ENCODE data around the gene C2CD3. TPM values are rescaled to one million over a fixed set of nuclear protein-coding genes. Genes with fewer than 3 reads are reported as not detected.

Gene C2CD3
- total RNA-seq, 1 experiment from 2014 or later = 18.7 TPM

DNA sequence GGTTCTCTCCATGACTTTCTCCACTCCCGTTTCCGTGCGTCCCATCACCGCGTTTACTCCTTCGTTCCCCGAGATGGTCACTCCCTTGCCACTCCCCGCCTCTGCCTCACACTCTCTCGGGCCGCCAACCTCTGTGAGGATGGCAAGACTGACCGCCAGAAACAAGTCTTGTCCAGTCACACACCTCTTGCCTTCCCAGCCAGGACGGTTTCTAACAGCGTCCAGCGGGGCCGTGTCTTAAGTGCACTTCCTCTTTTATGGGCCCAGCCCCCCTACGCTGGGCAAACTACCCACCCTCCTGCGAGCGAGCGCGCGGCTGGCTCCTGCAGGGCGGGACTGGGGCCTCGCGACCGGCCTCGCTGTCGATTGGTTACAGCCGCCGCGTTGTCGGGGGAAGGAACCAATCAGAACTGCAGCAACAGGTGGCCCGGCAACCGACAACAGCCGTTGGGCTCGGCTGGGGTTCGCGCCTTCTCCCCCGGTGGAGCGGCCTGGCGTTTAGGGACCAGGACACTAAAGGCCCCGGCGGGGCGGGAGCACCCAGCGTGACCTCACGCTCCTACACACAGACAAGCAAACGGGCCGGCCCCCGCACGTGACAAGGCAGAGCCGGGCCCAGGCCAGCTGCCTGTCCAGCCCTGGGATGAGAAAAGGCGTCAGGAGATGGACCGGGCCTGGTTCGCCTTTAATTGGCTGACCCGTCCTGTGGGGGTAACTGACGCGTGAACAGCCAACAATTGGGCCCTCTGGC is 187.6 kb downstream of the C2CD3 start (continued):
- TF ChIP-seq IRF2 (CRISPR knock-in tag; IDR thresholded peaks at IDR 0.05; ENCODE audit: borderline replicate concordance, low read depth) = 0 out of 2 replicates have a peak, but pooled peaks have one; percentile 25
- TF ChIP-seq TEAD4 (CRISPR knock-in tag; IDR thresholded peaks at IDR 0.05) = no peak
- TF ChIP-seq, protein P1, sequence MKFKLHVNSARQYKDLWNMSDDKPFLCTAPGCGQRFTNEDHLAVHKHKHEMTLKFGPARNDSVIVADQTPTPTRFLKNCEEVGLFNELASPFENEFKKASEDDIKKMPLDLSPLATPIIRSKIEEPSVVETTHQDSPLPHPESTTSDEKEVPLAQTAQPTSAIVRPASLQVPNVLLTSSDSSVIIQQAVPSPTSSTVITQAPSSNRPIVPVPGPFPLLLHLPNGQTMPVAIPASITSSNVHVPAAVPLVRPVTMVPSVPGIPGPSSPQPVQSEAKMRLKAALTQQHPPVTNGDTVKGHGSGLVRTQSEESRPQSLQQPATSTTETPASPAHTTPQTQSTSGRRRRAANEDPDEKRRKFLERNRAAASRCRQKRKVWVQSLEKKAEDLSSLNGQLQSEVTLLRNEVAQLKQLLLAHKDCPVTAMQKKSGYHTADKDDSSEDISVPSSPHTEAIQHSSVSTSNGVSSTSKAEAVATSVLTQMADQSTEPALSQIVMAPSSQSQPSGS (CRISPR knock-in tag; IDR thresholded peaks at IDR 0.05; ENCODE audit: borderline replicate concordance, low read depth) = peak; percentile 41; the same call in 1 of the 2 replicates
- peak; percentile 98 for TF ChIP-seq MYBL2 (CRISPR knock-in tag; IDR thresholded peaks at IDR 0.05)
- TF ChIP-seq, protein P2, sequence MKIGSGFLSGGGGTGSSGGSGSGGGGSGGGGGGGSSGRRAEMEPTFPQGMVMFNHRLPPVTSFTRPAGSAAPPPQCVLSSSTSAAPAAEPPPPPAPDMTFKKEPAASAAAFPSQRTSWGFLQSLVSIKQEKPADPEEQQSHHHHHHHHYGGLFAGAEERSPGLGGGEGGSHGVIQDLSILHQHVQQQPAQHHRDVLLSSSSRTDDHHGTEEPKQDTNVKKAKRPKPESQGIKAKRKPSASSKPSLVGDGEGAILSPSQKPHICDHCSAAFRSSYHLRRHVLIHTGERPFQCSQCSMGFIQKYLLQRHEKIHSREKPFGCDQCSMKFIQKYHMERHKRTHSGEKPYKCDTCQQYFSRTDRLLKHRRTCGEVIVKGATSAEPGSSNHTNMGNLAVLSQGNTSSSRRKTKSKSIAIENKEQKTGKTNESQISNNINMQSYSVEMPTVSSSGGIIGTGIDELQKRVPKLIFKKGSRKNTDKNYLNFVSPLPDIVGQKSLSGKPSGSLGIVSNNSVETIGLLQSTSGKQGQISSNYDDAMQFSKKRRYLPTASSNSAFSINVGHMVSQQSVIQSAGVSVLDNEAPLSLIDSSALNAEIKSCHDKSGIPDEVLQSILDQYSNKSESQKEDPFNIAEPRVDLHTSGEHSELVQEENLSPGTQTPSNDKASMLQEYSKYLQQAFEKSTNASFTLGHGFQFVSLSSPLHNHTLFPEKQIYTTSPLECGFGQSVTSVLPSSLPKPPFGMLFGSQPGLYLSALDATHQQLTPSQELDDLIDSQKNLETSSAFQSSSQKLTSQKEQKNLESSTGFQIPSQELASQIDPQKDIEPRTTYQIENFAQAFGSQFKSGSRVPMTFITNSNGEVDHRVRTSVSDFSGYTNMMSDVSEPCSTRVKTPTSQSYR (CRISPR knock-in tag; IDR thresholded peaks at IDR 0.05) = peak; percentile 69; the same call in 1 of the 2 replicates
- TF ChIP-seq, protein P3, sequence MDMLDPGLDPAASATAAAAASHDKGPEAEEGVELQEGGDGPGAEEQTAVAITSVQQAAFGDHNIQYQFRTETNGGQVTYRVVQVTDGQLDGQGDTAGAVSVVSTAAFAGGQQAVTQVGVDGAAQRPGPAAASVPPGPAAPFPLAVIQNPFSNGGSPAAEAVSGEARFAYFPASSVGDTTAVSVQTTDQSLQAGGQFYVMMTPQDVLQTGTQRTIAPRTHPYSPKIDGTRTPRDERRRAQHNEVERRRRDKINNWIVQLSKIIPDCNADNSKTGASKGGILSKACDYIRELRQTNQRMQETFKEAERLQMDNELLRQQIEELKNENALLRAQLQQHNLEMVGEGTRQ (CRISPR knock-in tag; IDR thresholded peaks at IDR 0.05) = peak; percentile 83
- 0 out of 2 replicates have a peak, but pooled peaks have one; percentile 52 for TF ChIP-seq TP53 (CRISPR knock-in tag; IDR thresholded peaks at IDR 0.05)
- TF ChIP-seq EMX1 (CRISPR knock-in tag; IDR thresholded peaks at IDR 0.05) = no peak
- TF ChIP-seq, protein P4, sequence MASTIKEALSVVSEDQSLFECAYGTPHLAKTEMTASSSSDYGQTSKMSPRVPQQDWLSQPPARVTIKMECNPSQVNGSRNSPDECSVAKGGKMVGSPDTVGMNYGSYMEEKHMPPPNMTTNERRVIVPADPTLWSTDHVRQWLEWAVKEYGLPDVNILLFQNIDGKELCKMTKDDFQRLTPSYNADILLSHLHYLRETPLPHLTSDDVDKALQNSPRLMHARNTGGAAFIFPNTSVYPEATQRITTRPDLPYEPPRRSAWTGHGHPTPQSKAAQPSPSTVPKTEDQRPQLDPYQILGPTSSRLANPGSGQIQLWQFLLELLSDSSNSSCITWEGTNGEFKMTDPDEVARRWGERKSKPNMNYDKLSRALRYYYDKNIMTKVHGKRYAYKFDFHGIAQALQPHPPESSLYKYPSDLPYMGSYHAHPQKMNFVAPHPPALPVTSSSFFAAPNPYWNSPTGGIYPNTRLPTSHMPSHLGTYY (CRISPR knock-in tag; IDR thresholded peaks at IDR 0.05) = no peak
- peak; percentile 40; the same call in 1 of the 2 replicates for TF ChIP-seq KAT7 (CRISPR knock-in tag; IDR thresholded peaks at IDR 0.05; ENCODE audit: borderline replicate concordance)
- 0 out of 2 replicates have a peak, but pooled peaks have one; percentile 56 for TF ChIP-seq RELA (CRISPR knock-in tag; IDR thresholded peaks at IDR 0.05; ENCODE audit: borderline replicate concordance)
- peak; percentile 96 for TF ChIP-seq FOXK1 (CRISPR knock-in tag; IDR thresholded peaks at IDR 0.05)
- TF ChIP-seq ZNF219 (CRISPR knock-in tag; IDR thresholded peaks at IDR 0.05; ENCODE audit: borderline replicate concordance) = no peak
- no peak for TF ChIP-seq HMGA2 (CRISPR knock-in tag; IDR thresholded peaks at IDR 0.05)
- TF ChIP-seq, protein P5, sequence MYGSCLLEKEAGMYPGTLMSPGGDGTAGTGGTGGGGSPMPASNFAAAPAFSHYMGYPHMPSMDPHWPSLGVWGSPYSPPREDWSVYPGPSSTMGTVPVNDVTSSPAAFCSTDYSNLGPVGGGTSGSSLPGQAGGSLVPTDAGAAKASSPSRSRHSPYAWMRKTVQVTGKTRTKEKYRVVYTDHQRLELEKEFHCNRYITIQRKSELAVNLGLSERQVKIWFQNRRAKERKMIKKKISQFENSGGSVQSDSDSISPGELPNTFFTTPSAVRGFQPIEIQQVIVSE (CRISPR knock-in tag; IDR thresholded peaks at IDR 0.05; ENCODE audit: borderline replicate concordance) = no peak
- no peak for TF ChIP-seq NFATC4 (CRISPR knock-in tag; IDR thresholded peaks at IDR 0.05)
- peak; percentile 88 for TF ChIP-seq NFYB (CRISPR knock-in tag; conservative IDR thresholded peaks at IDR 0.05; ENCODE audit: low read depth)
- TF ChIP-seq, protein P6, sequence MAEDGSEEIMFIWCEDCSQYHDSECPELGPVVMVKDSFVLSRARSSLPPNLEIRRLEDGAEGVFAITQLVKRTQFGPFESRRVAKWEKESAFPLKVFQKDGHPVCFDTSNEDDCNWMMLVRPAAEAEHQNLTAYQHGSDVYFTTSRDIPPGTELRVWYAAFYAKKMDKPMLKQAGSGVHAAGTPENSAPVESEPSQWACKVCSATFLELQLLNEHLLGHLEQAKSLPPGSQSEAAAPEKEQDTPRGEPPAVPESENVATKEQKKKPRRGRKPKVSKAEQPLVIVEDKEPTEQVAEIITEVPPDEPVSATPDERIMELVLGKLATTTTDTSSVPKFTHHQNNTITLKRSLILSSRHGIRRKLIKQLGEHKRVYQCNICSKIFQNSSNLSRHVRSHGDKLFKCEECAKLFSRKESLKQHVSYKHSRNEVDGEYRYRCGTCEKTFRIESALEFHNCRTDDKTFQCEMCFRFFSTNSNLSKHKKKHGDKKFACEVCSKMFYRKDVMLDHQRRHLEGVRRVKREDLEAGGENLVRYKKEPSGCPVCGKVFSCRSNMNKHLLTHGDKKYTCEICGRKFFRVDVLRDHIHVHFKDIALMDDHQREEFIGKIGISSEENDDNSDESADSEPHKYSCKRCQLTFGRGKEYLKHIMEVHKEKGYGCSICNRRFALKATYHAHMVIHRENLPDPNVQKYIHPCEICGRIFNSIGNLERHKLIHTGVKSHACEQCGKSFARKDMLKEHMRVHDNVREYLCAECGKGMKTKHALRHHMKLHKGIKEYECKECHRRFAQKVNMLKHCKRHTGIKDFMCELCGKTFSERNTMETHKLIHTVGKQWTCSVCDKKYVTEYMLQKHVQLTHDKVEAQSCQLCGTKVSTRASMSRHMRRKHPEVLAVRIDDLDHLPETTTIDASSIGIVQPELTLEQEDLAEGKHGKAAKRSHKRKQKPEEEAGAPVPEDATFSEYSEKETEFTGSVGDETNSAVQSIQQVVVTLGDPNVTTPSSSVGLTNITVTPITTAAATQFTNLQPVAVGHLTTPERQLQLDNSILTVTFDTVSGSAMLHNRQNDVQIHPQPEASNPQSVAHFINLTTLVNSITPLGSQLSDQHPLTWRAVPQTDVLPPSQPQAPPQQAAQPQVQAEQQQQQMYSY (CRISPR knock-in tag; IDR thresholded peaks at IDR 0.05) = 0 out of 2 replicates have a peak, but pooled peaks have one; percentile 8
- TF ChIP-seq, protein P7, sequence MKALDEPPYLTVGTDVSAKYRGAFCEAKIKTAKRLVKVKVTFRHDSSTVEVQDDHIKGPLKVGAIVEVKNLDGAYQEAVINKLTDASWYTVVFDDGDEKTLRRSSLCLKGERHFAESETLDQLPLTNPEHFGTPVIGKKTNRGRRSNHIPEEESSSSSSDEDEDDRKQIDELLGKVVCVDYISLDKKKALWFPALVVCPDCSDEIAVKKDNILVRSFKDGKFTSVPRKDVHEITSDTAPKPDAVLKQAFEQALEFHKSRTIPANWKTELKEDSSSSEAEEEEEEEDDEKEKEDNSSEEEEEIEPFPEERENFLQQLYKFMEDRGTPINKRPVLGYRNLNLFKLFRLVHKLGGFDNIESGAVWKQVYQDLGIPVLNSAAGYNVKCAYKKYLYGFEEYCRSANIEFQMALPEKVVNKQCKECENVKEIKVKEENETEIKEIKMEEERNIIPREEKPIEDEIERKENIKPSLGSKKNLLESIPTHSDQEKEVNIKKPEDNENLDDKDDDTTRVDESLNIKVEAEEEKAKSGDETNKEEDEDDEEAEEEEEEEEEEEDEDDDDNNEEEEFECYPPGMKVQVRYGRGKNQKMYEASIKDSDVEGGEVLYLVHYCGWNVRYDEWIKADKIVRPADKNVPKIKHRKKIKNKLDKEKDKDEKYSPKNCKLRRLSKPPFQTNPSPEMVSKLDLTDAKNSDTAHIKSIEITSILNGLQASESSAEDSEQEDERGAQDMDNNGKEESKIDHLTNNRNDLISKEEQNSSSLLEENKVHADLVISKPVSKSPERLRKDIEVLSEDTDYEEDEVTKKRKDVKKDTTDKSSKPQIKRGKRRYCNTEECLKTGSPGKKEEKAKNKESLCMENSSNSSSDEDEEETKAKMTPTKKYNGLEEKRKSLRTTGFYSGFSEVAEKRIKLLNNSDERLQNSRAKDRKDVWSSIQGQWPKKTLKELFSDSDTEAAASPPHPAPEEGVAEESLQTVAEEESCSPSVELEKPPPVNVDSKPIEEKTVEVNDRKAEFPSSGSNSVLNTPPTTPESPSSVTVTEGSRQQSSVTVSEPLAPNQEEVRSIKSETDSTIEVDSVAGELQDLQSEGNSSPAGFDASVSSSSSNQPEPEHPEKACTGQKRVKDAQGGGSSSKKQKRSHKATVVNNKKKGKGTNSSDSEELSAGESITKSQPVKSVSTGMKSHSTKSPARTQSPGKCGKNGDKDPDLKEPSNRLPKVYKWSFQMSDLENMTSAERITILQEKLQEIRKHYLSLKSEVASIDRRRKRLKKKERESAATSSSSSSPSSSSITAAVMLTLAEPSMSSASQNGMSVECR (CRISPR knock-in tag; IDR thresholded peaks at IDR 0.05; ENCODE audit: borderline replicate concordance) = 0 out of 2 replicates have a peak, but pooled peaks have one; percentile 40
- no peak for TF ChIP-seq NR3C1 (CRISPR knock-in tag; conservative IDR thresholded peaks at IDR 0.05; ENCODE audit: low read depth)
- peak; percentile 49; the same call in 1 of the 2 replicates for TF ChIP-seq JUN (CRISPR knock-in tag; IDR thresholded peaks at IDR 0.05)
- peak; percentile 53; the same call in 1 of the 2 replicates for TF ChIP-seq TCF7 (CRISPR knock-in tag; IDR thresholded peaks at IDR 0.05; ENCODE audit: low read depth)
- TF ChIP-seq ZBTB21 (CRISPR knock-in tag; IDR thresholded peaks at IDR 0.05; ENCODE audit: borderline replicate concordance) = no peak

All from WTC11 (cell line).